ENCODE measurements around the gene DZANK1. TPM values are rescaled to one million over a fixed set of nuclear protein-coding genes. Genes with fewer than 3 reads are reported as not detected.

Gene DZANK1
- total RNA-seq, 1 donor from 2014 or later, result 7.5 TPM

- Mint-ChIP-seq H3K27me3 (ENCODE audit: low read depth) (no peaks in the 10 kb centered on the region), H3K4me3 (no peak overlapping the region), H3K36me3 (ENCODE audit: low read depth) (no peaks in the 10 kb centered on the region), H3K27ac (ENCODE audit: unreplicated experiment) (no peak overlapping the region), H3K9me3 (no peaks in the 10 kb centered on the region), H3K4me1 (no peaks in the 10 kb centered on the region)
- no peak for TF ChIP-seq CTCF (conservative IDR thresholded peaks at IDR 0.05)
- DNase-seq (ENCODE audit: low read depth, low spot score), result no peak
Measured at GRCh38 chr20:18440403-18440802, 26.4 kb downstream of the DZANK1 start.

DNA sequence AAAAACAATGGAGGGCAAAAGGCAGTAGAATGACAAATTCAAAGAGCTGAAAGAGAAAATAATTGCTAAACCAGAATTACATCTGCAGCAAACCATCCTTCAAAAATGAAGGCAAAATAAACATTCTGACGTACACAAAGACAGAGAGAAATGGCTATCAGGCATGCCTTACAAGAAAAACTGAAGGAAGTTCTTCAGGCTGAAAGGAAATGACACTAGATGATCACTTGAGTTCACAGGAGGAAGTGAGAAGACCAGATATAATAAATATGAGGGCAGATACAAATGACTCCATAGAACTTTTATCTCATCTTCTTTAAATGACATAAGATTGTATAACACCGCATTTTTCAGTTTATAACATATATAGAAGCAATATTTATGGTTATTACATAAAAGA, 30.0 kb downstream of the DZANK1 start:
- no peak overlapping the region for H3K27ac Mint-ChIP-seq (ENCODE audit: unreplicated experiment)
- DNase-seq (ENCODE audit: low read depth, low spot score), result no peak
- H3K4me3 Mint-ChIP-seq, result no peak overlapping the region
- no peaks in the 10 kb centered on the region for H3K9me3 Mint-ChIP-seq
- H3K36me3 Mint-ChIP-seq (ENCODE audit: low read depth), result no peaks in the 10 kb centered on the region
- no peak for TF ChIP-seq CTCF (conservative IDR thresholded peaks at IDR 0.05)
- no peaks in the 10 kb centered on the region for H3K27me3 Mint-ChIP-seq (ENCODE audit: low read depth)
- no peaks in the 10 kb centered on the region for H3K4me1 Mint-ChIP-seq

DNA sequence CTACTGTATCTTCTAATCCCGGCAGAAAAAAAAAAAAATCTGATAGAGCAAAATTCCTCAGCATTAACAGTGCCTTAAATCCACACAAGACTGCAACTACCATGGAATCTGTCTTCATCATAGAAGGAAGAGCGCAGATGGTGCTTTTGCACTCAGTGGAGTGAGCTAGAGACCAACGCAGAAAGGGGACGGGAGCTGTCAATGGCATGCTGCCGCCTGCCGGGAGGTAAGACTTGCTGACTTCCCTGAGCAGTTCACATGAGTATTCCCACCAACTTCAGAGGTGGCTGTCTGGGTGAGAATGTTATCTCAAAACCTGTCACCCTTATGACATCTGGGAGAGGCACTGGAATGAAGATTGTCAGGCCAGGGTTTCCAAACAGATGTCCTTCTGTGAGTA, 35.6 kb downstream of the DZANK1 start:
- H3K9me3 Mint-ChIP-seq, result no peaks in the 10 kb centered on the region
- DNase-seq (ENCODE audit: low read depth, low spot score), result no peak
- H3K4me3 Mint-ChIP-seq, result no peak overlapping the region
- H3K27me3 Mint-ChIP-seq (ENCODE audit: low read depth), result no peaks in the 10 kb centered on the region
- H3K4me1 Mint-ChIP-seq, result no peaks in the 10 kb centered on the region
- peaks cover 2% of the 10 kb centered on the region for H3K36me3 Mint-ChIP-seq (ENCODE audit: low read depth)
- H3K27ac Mint-ChIP-seq (ENCODE audit: unreplicated experiment), result no peak overlapping the region
- TF ChIP-seq CTCF (conservative IDR thresholded peaks at IDR 0.05), result no peak

DNA sequence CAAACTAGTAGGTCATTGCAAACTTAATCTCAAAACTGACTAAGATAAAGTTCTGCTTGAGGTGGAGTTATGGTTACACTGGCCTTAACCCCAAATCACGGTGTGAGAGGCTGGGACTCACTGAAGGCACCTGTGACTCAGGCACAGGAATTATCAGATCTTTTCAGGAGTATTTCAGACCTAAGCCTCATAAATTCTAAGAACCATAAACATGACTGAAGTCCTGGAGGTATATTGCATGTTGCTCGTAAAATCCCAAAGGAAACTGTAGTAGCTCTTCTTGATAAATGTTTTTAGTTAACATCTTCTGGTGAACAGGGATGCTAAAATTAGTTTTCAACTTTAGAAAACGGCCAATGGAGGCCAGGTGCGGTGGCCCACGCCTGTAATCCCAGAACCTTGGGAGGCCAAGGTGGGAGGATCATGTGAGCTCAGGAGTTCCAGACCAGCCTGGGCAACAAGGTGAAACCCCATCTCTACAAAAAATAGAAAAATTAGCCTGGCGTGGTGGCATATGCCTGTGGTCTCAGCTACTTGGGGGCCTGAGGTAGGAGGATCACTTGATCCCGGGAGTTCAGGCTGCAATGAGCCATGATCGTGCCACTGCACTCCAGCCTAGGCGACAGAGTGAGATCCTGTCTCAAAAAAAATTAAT, 36.5 kb downstream of the DZANK1 start:
- DNase-seq (ENCODE audit: low read depth, low spot score), result no peak
- TF ChIP-seq CTCF (conservative IDR thresholded peaks at IDR 0.05), result no peak
- Mint-ChIP-seq H3K27ac (ENCODE audit: unreplicated experiment) (no peak overlapping the region), H3K36me3 (ENCODE audit: low read depth) (peaks cover 2% of the 10 kb centered on the region), H3K9me3 (no peaks in the 10 kb centered on the region), H3K4me3 (no peak overlapping the region), H3K4me1 (no peaks in the 10 kb centered on the region), H3K27me3 (ENCODE audit: low read depth) (no peaks in the 10 kb centered on the region)

DNA sequence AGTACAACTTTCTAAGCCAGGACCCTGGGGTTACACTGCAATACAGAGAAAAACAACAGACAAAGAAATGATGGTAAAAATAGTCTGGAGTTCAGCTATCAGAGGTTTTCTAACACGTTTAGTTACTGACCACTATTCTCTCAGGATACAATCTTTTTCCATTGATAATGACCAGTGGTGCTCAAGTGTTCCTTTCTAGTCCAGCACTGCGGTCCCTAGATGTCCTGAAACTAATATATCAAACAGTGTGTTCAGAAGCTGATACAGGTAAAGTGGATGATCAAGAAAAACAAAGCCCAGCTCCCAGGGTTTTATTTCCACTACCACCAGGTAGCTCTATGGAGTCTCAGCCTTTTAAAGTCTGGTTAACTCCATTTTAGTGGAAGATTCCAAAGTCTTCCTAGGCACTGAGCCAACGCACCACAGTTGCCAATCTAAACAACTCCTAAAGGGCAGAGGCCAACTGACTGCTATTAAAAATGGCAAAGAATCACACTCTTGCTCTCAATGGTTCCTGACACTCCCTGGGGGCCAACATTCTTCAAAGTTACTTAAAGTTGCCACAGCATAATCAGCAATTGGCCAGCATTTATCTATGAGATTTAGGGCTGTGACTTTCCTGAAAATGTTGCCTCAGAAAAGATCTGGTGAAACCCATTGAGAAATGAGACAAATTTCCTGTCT, 38.2 kb downstream of the DZANK1 start:
- no peak for TF ChIP-seq CTCF (conservative IDR thresholded peaks at IDR 0.05)
- DNase-seq (ENCODE audit: low read depth, low spot score), result no peak
- no peaks in the 10 kb centered on the region for H3K27me3 Mint-ChIP-seq (ENCODE audit: low read depth)
- no peaks in the 10 kb centered on the region for H3K4me1 Mint-ChIP-seq
- H3K9me3 Mint-ChIP-seq, result no peaks in the 10 kb centered on the region
- H3K27ac Mint-ChIP-seq (ENCODE audit: unreplicated experiment), result no peak overlapping the region
- H3K36me3 Mint-ChIP-seq (ENCODE audit: low read depth), result peaks cover 2% of the 10 kb centered on the region
- H3K4me3 Mint-ChIP-seq, result no peak overlapping the region

Data from neural crest cell (in vitro differentiated cells).